ENCODE measurements around the gene APH1A. TPM values are rescaled to one million over a fixed set of nuclear protein-coding genes. Genes with fewer than 3 reads are reported as not detected.
"Not testable (repeated sequence)": the region's sequence is repeated elsewhere in the genome, so short reads cannot be mapped to it uniquely, and the experiment has no call there.

The APH1A gene
- total RNA-seq, 1 donor from 2014 or later: 76.7 TPM

DNA sequence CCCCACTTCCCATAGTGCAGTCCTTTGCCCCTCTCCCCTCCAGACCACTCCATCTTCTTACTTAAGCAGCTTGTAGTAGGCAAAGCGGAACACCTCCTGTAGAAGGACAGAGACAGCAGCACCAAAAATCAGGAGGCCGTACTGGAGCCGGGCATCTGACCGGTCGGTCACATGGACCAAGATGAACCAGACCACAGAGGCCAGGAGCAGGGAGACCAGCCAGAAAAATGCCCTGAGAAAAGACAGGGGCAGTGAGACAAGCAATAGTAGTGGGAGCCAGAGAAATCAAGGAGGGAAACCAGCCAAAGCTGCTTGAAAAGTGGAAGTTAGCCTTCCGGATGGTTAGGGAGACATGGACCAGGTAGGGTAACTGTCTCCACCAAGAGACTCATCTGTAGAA lies 920 bp downstream of the APH1A start:
- DNase-seq: no peak

DNA sequence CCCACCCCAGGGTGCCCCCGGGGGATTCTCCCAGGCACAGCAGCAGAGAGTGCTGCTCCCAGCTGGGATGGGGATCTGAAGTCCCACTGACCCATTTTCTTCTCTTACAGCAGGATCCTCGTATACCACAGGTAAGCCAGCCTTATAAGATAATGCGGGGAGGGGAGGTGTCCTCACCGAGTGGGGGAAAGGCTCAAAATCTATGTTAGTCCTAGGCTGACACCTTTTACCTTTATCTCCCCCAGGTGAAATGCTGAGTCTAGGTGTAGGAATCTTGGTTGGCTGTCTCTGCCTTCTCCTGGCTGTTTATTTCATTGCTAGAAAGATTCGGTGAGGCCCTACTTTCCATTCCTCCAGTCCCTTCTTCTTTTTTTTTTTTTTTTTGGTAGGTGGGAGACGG lies 5.3 kb downstream of the APH1A start:
- DNase-seq: no peak

DNA sequence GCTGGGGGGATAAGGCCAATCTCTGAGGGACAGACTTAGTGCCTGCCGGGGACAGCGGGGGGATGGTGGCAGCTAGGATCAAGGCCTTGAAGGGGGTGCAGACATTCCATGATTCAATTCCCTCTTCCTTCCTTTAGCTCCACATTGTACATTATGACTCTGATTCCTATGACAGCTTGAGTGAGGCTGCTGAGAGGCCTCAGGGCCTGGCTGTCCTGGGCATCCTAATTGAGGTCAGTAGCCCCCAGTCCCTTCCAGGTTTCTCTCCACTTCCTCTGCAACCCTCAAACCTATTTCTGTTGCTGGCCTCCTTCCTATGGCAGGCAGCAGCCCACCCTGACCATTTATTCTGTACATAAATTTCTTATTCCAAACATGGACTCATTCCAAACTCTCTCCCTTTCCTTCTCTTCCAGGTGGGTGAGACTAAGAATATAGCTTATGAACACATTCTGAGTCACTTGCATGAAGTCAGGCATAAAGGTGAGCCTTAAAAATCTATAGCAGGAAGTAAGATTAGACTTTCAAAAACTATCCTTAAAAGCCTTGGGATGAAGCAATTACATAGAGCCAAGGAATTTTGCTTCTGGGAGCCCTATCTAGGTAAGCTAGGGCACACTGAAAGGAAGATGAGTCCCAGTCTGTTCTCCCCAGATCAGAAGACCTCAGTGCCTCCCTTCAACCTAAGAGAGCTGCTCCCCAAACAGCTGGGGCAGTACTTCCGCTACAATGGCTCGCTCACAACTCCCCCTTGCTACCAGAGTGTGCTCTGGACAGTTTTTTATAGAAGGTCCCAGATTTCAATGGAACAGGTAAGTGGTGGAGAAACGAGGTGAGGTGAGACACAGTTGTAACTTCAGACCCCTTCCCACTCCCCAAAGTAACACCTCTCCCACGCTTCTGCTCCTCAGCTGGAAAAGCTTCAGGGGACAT lies 6.2 kb downstream of the APH1A start:
- DNase-seq: no peak

DNA sequence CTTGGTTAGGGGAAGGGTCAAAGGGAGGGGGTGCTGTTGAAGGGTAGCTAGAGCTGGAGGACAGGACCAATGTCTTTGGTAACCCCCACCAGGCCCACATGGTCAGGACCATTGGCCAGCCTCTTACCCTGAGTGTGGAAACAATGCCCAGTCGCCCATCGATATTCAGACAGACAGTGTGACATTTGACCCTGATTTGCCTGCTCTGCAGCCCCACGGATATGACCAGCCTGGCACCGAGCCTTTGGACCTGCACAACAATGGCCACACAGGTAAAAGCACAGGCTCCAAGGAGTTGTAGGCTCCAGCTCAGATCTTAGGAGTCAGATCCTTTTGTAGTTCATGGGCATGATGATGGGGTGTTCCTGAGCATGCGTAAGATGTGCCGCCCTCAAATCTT lies 7.4 kb downstream of the APH1A start:
- DNase-seq: no peak

DNA sequence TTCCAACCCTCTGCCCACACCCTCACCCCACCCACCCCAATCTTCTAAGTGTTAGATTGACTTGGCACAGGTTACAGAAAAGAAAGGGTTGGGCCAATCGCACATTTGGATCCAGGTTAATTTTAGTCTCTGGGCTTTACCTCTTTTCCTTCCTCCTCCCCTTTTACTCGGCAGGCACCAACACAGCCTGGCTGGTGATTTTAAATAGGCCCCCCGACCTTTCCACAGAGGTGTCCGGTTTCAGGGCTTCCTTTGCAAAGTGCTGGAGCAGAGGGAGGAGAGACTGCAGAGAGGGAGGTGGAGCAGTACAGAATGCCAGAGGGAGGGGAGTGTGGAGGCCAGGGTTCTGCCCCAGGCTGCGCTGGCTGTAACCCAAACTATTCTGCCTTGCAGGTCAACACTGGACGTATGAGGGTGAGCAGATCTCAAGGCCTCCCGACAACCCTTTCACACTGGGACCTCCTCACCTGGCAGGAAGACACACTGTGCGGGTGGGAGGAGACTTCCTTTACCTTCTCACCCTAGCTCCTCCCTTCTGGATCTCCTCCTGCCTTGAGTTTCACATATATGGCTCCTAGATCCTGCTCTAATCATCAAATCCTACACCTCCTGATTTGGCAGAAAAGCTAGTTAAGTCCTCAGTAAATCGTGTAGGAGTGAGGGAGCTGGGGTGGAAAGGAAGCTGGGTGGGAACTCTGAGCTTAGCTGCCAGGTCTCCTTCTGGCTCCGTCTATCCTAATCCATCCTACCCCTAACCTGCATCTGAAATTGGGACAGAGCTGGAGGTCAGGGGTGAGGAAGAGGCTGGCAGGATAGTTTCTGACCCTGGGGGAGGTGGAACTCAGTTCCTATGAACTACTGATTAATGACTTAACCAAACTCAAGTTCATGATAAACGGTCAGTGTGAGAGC lies 8.8 kb downstream of the APH1A start:
- DNase-seq: no peak

DNA sequence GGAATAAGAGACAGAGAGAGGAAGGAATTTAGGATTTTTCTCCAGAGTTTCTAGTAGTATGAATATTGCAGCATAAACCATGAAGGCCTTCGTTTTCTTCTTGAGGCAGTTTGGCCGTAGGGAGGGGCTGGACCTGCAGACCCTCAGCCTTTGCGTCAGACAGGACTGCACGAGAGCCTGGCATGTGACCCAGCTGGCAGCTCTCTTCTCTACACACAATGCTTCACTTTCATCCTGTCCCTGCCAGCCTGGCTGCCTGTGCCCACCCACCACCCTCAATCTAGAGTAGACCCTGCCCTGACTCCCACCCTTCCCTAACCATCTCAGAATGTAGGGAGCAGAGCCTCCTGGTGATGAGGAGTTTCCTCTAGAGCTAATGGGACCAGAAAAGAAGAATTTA lies 9.6 kb downstream of the APH1A start:
- no peak for DNase-seq

DNA sequence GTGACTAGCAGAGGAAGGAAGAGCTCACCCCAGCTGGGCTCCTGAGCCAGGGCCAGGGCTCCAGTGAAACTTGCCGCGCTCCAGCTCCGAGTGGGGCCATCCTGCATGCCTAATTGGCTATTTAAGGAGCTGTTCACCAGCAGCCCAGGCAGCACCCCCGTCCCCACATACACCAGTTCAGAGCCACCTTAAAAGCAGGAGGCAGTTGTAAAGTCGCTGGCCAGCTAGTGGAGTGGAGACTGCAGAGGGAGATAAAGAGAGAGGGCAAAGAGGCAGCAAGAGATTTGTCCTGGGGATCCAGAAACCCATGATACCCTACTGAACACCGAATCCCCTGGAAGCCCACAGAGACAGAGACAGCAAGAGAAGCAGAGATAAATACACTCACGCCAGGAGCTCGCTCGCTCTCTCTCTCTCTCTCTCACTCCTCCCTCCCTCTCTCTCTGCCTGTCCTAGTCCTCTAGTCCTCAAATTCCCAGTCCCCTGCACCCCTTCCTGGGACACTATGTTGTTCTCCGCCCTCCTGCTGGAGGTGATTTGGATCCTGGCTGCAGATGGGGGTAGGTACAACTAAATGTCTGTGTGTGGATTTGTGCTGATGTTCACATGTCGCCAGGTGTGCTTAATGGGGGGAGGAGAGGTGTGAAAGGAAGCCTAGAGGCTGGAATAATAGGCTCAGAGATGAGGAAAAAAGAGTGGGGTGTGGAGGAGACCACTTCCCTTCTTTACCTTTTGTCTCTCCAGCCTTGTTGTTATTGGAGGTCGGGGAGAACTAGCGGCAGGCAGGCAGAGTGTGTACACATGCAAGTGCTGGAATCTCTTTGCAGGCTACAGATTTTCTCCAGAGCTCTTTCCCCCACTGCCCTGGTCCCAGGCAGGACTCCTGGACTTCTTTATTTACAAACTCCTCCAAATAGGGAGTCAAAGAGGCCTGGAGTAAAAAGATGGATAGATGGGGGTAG lies 10.9 kb downstream of the APH1A start, which contains the start of gene CA14:
TSS of gene CA14 (plus strand) at position 151 of the 962 bp plus-strand sequence. CDS start at position 506, 355 bp downstream.
- peak; percentile 36 for DNase-seq

DNA sequence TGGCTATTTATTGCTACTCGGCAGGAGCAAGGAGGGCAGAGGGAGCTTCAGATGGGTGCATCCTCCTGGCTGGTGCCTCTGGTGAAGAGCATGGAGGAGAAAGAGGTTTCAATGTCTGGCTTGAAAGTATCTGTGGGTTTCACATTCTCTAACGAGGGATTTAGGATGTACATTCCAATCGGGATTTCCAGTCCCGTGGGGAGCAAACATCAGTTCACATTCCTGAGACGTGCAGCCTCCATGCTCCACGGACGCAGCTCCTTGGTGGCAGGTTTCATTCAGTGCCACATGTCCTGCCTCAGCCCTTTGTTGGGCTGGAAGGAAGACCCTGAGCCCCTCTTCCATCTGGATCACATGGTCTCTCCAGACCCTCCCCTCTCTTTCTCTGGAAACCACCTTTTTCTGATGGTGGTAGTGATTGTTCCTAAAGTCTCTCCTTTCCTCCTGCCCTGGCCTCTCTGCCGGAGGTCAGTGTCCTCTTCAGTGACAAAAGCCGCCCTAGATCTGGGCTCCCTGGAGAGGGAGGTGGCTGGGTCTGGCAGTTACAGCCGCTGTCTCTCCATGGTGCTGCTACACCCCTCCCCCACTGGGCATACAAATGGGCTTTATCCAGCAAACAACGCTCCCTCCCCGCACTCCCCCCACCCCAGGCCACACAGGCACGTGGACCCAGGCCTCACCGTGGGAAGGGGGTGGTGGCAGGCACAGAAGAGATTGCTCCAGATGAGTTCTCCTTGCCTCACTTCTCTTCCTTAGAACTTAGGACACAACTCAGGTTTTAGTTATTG lies 12.1 kb downstream of the APH1A start:
- DNase-seq: peak; percentile 53

DNA sequence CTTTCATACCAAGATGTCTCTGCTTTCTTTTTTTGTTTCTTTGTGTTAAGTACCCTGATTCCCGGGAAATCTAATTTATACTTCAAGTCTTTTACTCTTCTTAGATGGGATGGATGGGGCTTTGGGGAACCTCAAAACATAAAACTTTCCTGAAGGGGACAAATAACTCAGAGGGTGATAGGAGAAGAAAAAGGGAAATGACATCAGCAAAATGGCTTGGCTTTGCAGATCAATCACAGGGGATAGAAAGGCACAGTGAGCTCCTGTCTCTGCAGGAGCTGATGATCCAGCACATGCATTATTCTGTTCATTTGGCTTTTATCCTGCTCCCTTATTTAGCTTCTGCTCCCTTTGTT lies 12.6 kb downstream of the APH1A start:
- DNase-seq: no peak

DNA sequence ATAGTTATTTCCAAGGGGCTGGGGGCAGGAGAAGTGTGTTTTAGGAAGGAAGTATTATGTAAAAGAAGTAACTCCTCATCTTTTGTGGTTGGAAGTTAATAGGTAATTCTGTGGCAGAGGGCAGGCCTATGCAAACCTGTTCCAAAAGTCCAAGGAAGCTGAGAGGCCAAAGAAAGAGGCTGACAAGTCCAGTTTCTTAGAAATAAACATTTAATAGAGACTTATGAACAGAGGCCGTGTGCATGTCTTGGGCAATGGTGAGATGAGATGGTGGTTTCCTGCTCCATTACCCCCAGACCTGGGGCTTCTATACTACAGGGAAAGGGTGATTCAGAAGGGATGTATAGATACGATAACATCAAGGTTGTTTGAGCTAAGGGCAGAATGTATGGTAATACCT lies 18.9 kb downstream of the APH1A start:
- no peak for DNase-seq

DNA sequence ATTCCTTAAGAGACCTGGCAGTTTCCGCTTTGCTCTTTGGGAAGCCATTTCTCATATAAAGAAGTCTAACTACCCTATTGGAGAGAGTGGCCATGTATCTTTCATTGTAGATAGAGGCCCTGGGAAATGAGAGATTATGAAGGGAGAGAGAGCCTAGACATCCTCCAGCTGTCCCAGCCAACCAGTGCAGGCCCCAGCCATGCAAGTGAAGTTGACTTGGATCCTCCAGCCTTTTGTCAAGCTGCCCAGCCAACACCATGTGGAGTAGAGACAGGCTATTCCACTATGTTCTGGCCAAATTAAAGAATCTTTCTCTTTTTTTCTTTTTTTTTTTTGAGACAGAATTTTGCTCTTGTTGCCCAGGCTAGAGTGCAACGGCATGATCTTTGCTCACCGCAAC lies 25.8 kb downstream of the APH1A start:
- no peak for DNase-seq

DNA sequence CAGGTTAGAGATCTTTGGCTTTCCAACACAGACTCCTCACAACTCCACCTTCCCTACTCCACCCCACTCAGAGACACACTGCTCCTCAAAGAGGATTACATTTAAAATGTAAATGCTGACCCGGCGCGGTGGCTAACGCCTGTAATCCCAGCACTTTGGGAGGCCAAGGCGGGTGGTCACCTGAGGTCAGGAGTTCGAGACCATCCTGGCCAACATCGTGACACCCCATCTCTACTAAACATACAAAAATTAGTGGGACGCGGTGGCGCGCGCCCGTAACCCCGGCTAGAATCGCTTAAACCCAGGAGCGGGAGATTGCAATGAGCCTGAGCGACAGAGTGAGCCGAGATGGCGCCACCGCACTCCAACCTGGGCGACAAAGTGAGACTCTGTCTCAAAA lies 31.1 kb downstream of the APH1A start:
- DNase-seq: no peak

DNA sequence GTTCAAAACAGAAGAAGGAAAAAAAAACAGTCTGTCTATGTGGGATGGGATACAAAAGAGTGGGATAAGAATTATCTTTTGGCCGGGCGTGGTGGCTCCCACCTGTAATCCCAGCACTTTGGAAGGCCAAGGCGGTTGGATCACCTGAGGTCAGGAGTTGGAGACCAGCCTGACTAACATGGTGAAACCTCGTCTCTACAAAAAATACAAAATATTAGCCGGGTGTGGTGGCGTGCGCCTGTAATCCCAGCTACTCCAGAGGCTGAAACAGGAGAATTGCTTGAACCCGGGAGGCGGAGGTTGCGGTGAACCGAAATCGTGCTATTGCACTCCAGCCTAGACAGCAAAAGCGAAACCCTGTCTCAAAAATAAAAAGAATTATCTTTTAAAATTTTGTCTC lies 31.6 kb downstream of the APH1A start:
- not testable (repeated sequence) for DNase-seq

DNA sequence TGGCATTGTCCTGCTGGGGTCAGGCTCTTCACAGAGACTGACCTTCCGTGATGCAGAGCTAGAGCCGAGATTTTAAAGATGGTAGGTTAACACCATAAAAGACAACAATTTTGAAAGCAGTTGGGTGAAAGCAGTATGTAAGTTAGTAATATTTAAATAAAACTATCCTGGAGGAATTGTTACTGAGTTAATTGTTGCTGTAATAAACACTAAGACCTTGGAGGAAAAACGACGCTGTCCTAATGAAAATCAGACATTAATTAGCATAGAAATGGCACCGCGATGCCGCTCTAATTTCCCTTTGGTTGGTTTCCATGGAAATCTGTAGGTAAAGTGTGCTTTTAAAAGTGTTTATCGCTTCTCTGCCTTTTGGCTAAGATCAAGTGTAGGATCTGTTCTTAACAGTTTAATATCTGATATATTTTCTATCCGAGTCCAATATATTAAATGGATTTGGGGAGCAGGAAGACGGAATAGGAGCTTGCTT lies 32.2 kb downstream of the APH1A start:
- no peak for DNase-seq

DNA sequence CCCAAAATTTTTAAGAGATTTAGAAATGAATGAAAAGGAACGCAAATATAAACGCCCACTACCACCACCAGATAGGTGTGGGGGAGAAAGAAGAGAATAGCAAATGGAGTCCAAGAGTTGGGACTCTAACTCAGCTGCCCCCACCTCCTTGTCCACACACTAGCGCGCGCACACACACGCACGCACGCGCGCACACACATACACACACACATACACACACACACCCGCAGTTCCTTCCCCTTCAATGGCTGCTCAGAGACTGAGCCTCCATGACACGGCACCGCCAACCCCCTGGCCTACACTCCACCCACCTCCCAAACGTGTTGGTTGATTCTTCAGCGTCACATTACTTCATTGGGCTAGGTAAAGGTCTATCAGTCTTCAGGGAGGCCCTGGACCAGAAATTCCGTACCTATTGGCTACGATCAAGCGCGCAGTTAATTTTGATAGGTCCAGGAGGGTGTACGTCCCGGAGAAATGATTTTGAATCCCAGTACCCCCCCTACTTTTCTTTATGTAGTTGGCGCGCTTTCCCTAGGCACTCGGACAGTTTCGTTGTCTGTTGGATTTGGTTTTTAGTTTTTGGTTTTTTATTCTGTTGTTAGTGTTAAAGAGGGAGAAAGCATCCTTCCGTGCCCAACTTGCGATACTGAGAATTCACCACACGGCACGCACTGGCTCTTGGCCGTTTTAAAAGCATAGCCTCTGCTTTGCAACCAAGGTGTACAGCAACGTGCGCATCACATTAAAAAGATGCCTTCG lies 32.8 kb downstream of the APH1A start, which contains the start of gene ANP32E:
TSS of gene ANP32E (minus strand) at position 261 of the 762 bp plus-strand sequence. CDS start 326 bp downstream, outside the sequence.
- DNase-seq: peak; percentile 93

DNA sequence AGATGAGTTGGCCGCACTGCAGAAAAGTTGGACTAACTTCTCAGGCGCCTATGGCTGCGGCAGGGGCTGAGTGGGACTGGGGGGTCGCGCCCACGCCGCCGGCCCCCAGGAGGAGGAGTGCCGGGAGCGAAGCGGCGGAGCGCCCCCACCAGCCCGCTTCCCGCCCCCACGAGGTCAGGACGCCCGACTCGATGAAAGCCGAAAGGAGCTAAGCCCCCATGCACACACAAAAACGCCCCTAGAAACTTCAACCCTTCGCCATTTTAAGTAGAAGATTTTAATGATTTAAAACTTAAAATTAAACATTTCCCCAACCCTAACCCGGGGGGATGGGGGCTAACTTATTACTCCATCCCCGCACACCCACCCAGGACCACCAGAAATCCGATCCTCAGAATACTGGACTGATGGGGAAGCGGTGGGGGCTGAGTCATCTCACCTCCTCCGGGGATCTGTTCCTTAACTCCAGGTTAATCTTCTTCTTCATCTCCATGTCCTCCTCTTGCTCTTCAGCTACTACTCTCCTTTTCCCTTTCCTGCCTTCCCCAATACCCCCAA lies 33.4 kb downstream of the APH1A start:
- DNase-seq: no peak

DNA sequence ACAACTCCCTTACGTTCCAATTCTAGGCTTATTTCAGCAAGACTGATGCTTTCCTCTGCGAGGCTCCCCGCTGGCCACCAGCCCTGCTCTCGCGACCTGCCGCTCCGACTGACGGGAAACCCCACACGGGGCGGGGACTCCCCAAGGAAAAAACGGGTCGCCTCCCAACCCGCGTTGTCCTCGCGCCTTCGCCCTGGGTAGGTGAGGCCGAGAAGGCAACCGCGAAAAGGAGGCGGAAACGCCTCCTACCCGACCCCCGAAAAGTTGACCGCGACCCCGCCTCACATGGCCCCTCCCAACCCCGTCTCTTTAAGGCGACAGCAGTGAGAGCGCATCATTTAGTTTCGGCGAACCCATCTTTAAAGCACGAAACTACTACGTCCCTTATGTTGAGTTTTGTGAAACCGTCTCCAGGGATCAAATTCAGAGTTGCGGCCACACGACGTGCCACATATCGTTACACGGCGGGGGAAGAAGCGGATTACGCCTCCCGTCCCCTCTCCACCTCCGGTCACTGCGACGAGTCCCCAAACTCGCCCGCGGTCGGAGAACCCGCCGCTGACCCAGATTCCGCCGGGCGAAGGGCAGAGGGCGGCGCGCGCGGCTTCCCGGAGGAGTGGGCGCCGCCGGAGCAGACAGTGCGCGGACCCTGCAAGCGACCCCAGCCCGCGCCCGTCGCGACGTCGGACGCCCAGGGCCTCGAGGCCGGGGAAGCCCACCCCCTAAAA lies 34.1 kb downstream of the APH1A start:
- DNase-seq: peak; percentile 53

DNA sequence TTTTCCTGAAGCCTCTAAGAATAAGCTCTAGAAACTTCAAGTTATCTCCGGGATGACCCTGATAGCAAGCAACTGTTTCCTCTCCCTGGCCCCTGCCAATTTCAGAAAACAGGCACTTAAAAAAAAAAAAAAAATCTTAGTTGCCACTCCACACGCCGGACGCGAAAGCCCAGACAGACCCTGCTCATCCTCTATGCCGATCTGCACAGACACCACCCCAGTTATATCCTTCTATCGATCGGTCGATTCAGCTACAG lies 34.6 kb downstream of the APH1A start:
- DNase-seq: no peak
